GM15510 (cell line): ENCODE results near the gene ISOC2.

Experiments
- POLR2A ChIP-seq: IDR thresholded peaks from 3 replicates; pipeline ENCODE4 v1.6.1; 2011; ENCODE audit warnings: borderline replicate concordance; ENCODE audit not compliant: insufficient read length; ENCODE audit errors: extremely low read depth

The ISOC2 gene

GRCh38 chr19:55431183-55431582 is 30.3 kb downstream of the ISOC2 start:
- TF ChIP-seq POLR2A = no peak

- no peak for TF ChIP-seq POLR2A
Measured at GRCh38 chr19:55426042-55426441, 35.4 kb downstream of the ISOC2 start.

GRCh38 chr19:55424518-55424917 is 36.9 kb downstream of the ISOC2 start:
- TF ChIP-seq POLR2A = no peak

- no peak for TF ChIP-seq POLR2A
Measured at GRCh38 chr19:55423225-55424005, 38.0 kb downstream of the ISOC2 start.

GRCh38 chr19:55419624-55420236 is 41.7 kb downstream of the ISOC2 start:
- no peak for TF ChIP-seq POLR2A

GRCh38 chr19:55419103-55419502 is 42.3 kb downstream of the ISOC2 start:
- no peak for TF ChIP-seq POLR2A

GRCh38 chr19:55418185-55418584 is 43.3 kb downstream of the ISOC2 start:
- no peak for TF ChIP-seq POLR2A

- TF ChIP-seq POLR2A = no peak
Measured at GRCh38 chr19:55410168-55410567, 51.3 kb downstream of the ISOC2 start.

- TF ChIP-seq POLR2A = no peak
Measured at GRCh38 chr19:55408533-55408872, 52.9 kb downstream of the ISOC2 start.

- TF ChIP-seq POLR2A = peak; percentile 45
Measured at GRCh38 chr19:55407800-55408532, 53.5 kb downstream of the ISOC2 start.

- peak; percentile 99 for TF ChIP-seq POLR2A
Measured at GRCh38 chr19:55407550-55407799, 54.0 kb downstream of the ISOC2 start, which contains the start of gene UBE2S. Gene UBE2S, minus strand, starts transcription at chr19:55407788. Its CDS starts 199 bp downstream, at chr19:55407589.

- no peak for TF ChIP-seq POLR2A
Measured at GRCh38 chr19:55406826-55407549, 54.5 kb downstream of the ISOC2 start.

GRCh38 chr19:55406091-55406825 is 55.2 kb downstream of the ISOC2 start:
- no peak for TF ChIP-seq POLR2A

- TF ChIP-seq POLR2A = no peak
Measured at GRCh38 chr19:55405638-55406037, 55.8 kb downstream of the ISOC2 start.
